Measurements from ENCODE around the gene ZNF148. TPM values are rescaled to one million over a fixed set of nuclear protein-coding genes. Genes with fewer than 3 reads are reported as not detected.

Gene ZNF148
- total RNA-seq, 1 donor from 2014 or later = 44.5 TPM

GRCh38 chr3:125186800-125187598 is 188.1 kb downstream of the ZNF148 start:
- no peak for TF ChIP-seq CTCF (IDR thresholded peaks at IDR 0.05; ENCODE audit: insufficient read depth, low read depth, low read length)
- no peak for TF ChIP-seq EZH2 (IDR thresholded peaks at IDR 0.05; ENCODE audit: insufficient read depth, low read length)
- no peak overlapping the region for H3K4me3 Mint-ChIP-seq (ENCODE audit: unreplicated experiment)
- FAIRE-seq = no peak
- no peak overlapping the region for H3K27ac Mint-ChIP-seq (ENCODE audit: unreplicated experiment)
- DNase-seq (ENCODE audit: low read depth) = no peak
- peaks cover 8% of the 10 kb centered on the region for H3K4me1 Mint-ChIP-seq (ENCODE audit: low read depth, unreplicated experiment)
- Histone ChIP-seq H3K27me3 (ENCODE audit: insufficient read depth, low read length) (no peaks in the 10 kb centered on the region), H3K4me3 (ENCODE audit: insufficient read depth, low read depth, low read length) (no peak overlapping the region), H3K79me2 (ENCODE audit: insufficient read depth, low read length) (no peaks in the 10 kb centered on the region), H3K9ac (ENCODE audit: low read length) (no peak overlapping the region), H3K9me3 (ENCODE audit: insufficient read depth, low read depth, low read length) (no peaks in the 10 kb centered on the region), H3K4me2 (ENCODE audit: low read length) (no peak overlapping the region), H3K36me3 (ENCODE audit: insufficient read depth, low read length) (peaks cover 4% of the 10 kb centered on the region), H3K4me1 (ENCODE audit: insufficient read depth, low read length) (peaks cover 8% of the 10 kb centered on the region), H2AFZ (ENCODE audit: low read depth, low read length) (peak overlapping the region; percentile 35), H3K27ac (ENCODE audit: low read depth, low read length) (no peak overlapping the region), H4K20me1 (ENCODE audit: insufficient read depth, low read length) (no peaks in the 10 kb centered on the region)
- peaks cover 7% of the 10 kb centered on the region for H3K27me3 Mint-ChIP-seq (ENCODE audit: low read depth, unreplicated experiment)
- peaks cover 6% of the 10 kb centered on the region for H3K36me3 Mint-ChIP-seq (ENCODE audit: low read depth, unreplicated experiment)
- peaks cover 2% of the 10 kb centered on the region for H3K9me3 Mint-ChIP-seq (ENCODE audit: unreplicated experiment)

- no peak overlapping the region for H3K4me3 Mint-ChIP-seq (ENCODE audit: unreplicated experiment)
- peaks cover 2% of the 10 kb centered on the region for H3K9me3 Mint-ChIP-seq (ENCODE audit: unreplicated experiment)
These were observed 188.8 kb downstream of the ZNF148 start for GRCh38 chr3:125186261-125186787.

More at GRCh38 chr3:125186261-125186787, 188.8 kb downstream of the ZNF148 start:
- H3K27me3 ChIP-seq (ENCODE audit: insufficient read depth, low read length) = no peaks in the 10 kb centered on the region
- no peak overlapping the region for H3K9ac ChIP-seq (ENCODE audit: low read length)
- H3K4me1 Mint-ChIP-seq (ENCODE audit: low read depth, unreplicated experiment) = peaks cover 8% of the 10 kb centered on the region
- H2AFZ ChIP-seq (ENCODE audit: low read depth, low read length) = peak overlapping the region; percentile 35
- no peaks in the 10 kb centered on the region for H3K9me3 ChIP-seq (ENCODE audit: insufficient read depth, low read depth, low read length)
- peaks cover 6% of the 10 kb centered on the region for H3K36me3 Mint-ChIP-seq (ENCODE audit: low read depth, unreplicated experiment)
- peak overlapping the region; percentile 16 for H3K4me2 ChIP-seq (ENCODE audit: low read length)
- DNase-seq (ENCODE audit: low read depth) = peak; percentile 49
- no peak overlapping the region for H3K4me3 ChIP-seq (ENCODE audit: insufficient read depth, low read depth, low read length)
- FAIRE-seq = no peak
- no peaks in the 10 kb centered on the region for H3K79me2 ChIP-seq (ENCODE audit: insufficient read depth, low read length)
- peaks cover 7% of the 10 kb centered on the region for H3K27me3 Mint-ChIP-seq (ENCODE audit: low read depth, unreplicated experiment)
- H3K36me3 ChIP-seq (ENCODE audit: insufficient read depth, low read length) = peaks cover 4% of the 10 kb centered on the region
- H3K27ac ChIP-seq (ENCODE audit: low read depth, low read length) = no peak overlapping the region
- TF ChIP-seq EZH2 (IDR thresholded peaks at IDR 0.05; ENCODE audit: insufficient read depth, low read length) (no peak), CTCF (IDR thresholded peaks at IDR 0.05; ENCODE audit: insufficient read depth, low read depth, low read length) (no peak)
- peaks cover 8% of the 10 kb centered on the region for H3K4me1 ChIP-seq (ENCODE audit: insufficient read depth, low read length)
- no peaks in the 10 kb centered on the region for H4K20me1 ChIP-seq (ENCODE audit: insufficient read depth, low read length)
- H3K27ac Mint-ChIP-seq (ENCODE audit: unreplicated experiment) = peak overlapping the region; percentile 1

All from astrocyte (in vitro differentiated cells and primary cell).